Immature natural killer cell (primary cell): Measurements from ENCODE around the gene SPDYE4. TPM values are rescaled to one million over a fixed set of nuclear protein-coding genes. Genes with fewer than 3 reads are reported as not detected.
"Not testable (repeated sequence)": the region's sequence is repeated elsewhere in the genome, so short reads cannot be mapped to it uniquely, and the experiment has no call there.

Experiments used
- DNase-seq, 3 donors: peaks; one replicate each; pipeline ENCODE4 v3.0.0; 2022; ENCODE audit warnings: mixed read lengths in 1 of 3
- H3K27ac Mint-ChIP-seq, 6 donors: one replicate each; pipeline ENCODE4 v1.8.0; 2020; ENCODE audit warnings: mixed read lengths in 6 of 6, mild to moderate bottlenecking in 5 of 6, inconsistent platforms in 4 of 6, moderate library complexity in 3 of 6
- H3K27me3 Mint-ChIP-seq, 3 donors: one replicate each; pipeline ENCODE4 v1.8.0; 2020 to 2021; ENCODE audit warnings: low read depth in 3 of 3, mild to moderate bottlenecking in 3 of 3, mixed read lengths in 3 of 3, moderate library complexity in 3 of 3, inconsistent platforms in 1 of 3
- H3K36me3 Mint-ChIP-seq, 3 donors: one replicate each; pipeline ENCODE4 v1.8.0; 2020; ENCODE audit warnings: mixed read lengths in 3 of 3, inconsistent platforms in 2 of 3, mild to moderate bottlenecking in 2 of 3
- H3K4me1 Mint-ChIP-seq, 2 donors: one replicate each; pipeline ENCODE4 v1.8.0; 2020; ENCODE audit warnings: inconsistent platforms in 2 of 2, mild to moderate bottlenecking in 2 of 2, mixed read lengths in 2 of 2, moderate library complexity in 1 of 2
- H3K4me3 Mint-ChIP-seq, 5 donors: one replicate each; pipeline ENCODE4 v1.8.0; 2020; ENCODE audit warnings: mild to moderate bottlenecking in 5 of 5, mixed read lengths in 5 of 5, inconsistent platforms in 3 of 5, moderate library complexity in 3 of 5
- H3K9me3 Mint-ChIP-seq, 6 donors: one replicate each; pipeline ENCODE4 v1.8.0; 2020; ENCODE audit warnings: mild to moderate bottlenecking in 6 of 6, mixed read lengths in 6 of 6, inconsistent platforms in 4 of 6, moderate library complexity in 3 of 6
- polyA plus RNA-seq, 3 donors: library from polyadenylated mRNA; unstranded; fragments of 300-500 nt; fragmentation: Illumina TruSeq; gene quantifications; one replicate each; pipeline ENCODE4 v1.2.3, GENCODE V29; 2021

The SPDYE4 gene, protein sequence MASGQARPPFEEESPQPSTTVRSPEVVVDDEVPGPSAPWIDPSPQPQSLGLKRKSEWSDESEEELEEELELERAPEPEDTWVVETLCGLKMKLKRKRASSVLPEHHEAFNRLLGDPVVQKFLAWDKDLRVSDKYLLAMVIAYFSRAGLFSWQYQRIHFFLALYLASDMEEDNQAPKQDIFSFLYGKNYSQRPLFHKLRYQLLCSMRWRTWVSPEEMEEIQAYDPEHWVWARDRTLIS
- polyA plus RNA-seq, result not detected

DNA sequence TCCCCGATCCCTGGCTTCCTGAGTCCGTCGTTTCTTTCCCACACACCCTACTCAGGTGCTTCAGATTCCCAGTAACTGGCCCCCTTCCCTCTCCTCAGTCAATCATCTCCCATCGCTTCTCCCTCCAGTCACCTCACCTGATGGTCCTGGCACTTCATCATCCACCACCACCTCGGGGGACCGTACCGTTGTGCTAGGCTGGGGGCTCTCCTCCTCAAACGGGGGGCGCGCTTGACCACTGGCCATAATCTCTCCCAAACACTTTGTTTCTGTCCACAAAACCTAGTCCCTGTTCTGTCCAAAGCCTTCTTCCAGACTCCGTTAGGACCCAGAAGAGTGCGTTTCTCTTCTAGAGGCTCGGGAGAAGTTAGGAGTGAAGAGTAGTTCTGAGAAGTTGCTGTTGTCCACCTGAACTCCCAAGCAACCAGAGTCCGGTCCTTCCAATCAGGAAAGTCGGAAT lies at the start of gene SPDYE4:
Gene SPDYE4 (minus strand): TSS at position 410 of the 460 bp plus-strand sequence. CDS start 164 bp downstream, at position 246.
- Mint-ChIP-seq H3K4me1 (no peaks in the 10 kb centered on the region), H3K27ac (no peak within 1 kb of the TSS), H3K4me3 (no peak within 1 kb of the TSS), H3K36me3 (no peaks in the 10 kb centered on the region), H3K9me3 (no peaks in the 10 kb centered on the region), H3K27me3 (peaks cover 0 to 13% (median 3%) of the 10 kb centered on the region in 3 donors)
- no peak for DNase-seq

DNA sequence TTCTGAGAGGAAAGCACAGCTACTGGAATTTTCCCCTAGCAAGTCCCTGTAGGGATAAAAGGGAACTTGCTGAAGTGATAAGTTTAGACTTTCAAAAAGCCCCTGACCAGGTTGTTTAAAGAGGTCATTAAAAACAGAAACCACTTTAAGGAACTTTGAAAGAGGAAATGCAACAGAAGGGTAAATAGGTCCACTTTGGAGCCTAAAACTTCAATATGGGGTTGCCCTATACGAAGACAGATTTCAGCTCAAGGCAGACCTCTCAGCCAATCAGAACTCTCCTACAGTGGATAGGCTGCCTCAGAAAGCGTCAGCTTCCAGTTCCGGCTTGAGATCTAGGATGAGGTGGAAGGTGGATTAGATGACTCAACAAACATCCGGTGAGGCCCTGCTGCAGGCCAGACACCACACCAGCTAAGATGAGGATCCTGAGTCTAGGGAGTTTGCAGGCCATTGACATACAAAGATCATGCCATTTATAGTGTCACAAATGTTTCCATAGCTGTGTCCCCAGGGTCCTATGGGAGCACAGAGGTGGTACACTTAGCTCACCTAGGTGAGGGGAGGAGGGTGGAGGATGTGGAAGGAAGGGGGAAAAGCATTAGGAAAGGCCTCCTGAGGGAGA lies 48.7 kb upstream of the SPDYE4 start:
- H3K27ac Mint-ChIP-seq, result peak overlapping the region in 2 of 6 donors; percentile 55 to 61

DNA sequence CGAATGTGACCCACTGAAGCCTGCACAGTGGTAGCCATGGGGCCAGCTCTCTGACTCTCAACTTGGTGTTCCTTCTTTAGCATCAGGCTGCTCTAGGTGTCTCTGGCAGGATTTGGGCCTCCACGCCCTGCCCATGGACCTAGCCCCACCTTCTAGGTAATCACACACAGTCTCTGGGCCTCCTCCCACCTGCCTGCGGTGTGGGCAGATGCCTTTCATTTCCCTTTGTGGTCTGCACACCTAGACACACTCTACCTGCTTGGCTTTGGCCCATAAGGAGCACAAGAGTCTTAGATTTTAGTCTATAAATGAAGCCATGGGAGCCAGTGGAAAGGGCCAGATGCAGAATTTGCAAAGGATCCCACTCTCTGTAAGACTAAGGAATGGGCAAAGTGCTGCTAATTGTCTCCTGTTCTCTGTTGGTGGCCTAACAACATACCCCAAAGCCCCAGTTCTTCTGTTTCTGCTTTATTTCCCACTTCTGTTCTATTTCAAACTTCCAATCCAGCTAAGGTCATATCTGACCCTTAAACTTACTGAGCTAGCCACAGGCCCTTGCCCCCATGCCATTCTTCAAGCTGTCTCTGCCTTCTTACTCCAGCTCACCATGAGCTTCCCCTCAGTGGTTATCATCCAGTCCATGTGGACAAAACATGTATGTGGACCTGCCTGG lies 48.0 kb upstream of the SPDYE4 start:
- H3K4me1 Mint-ChIP-seq, result no peaks in the 10 kb centered on the region
- peaks cover 8 to 27% (median 17%) of the 10 kb centered on the region in 3 donors for H3K36me3 Mint-ChIP-seq
- H3K27ac Mint-ChIP-seq, result peak overlapping the region in 2 of 6 donors; percentile 55 to 61
- H3K27me3 Mint-ChIP-seq, result peaks cover 0 to 4% (median 2%) of the 10 kb centered on the region in 3 donors
- peaks cover 0 to 8% (median 2%) of the 10 kb centered on the region in 6 donors for H3K9me3 Mint-ChIP-seq
- no peak for DNase-seq
- H3K4me3 Mint-ChIP-seq, result no peak overlapping the region

More for the DNA sequence above, 48.7 kb upstream of the SPDYE4 start:
- no peaks in the 10 kb centered on the region for H3K4me1 Mint-ChIP-seq
- peaks cover 0 to 15% (median 4%) of the 10 kb centered on the region in 6 donors for H3K9me3 Mint-ChIP-seq
- peaks cover 14 to 34% (median 22%) of the 10 kb centered on the region in 3 donors for H3K36me3 Mint-ChIP-seq
- peaks cover 0 to 5% (median 2%) of the 10 kb centered on the region in 3 donors for H3K27me3 Mint-ChIP-seq
- no peak overlapping the region for H3K4me3 Mint-ChIP-seq
- DNase-seq, result peak in 1 of 3 donors; percentile 7

DNA sequence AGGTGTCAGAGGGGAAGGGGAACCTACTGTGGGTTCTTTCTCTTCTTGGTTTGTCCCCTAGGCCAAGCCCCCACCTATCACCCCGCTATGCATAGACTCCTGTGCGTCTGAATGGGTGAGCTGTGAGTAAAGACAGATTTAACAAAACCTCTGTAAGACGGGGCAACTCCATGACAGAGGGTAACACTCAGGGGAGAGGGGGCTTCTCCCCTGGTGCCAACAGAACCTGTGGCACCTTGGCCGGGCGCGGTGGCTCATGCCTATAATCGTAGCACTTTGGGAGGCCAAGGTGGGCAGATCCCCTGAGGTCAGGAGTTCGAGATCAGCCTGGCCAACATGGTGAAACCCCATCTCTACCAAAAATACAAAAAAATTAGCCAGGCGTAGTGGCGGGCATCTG lies 47.0 kb upstream of the SPDYE4 start:
- H3K27me3 Mint-ChIP-seq, H3K4me1 Mint-ChIP-seq, DNase-seq, H3K27ac Mint-ChIP-seq, H3K9me3 Mint-ChIP-seq, H3K4me3 Mint-ChIP-seq: not testable (repeated sequence)
- peaks cover 6 to 25% (median 14%) of the 10 kb centered on the region in 3 donors for H3K36me3 Mint-ChIP-seq

DNA sequence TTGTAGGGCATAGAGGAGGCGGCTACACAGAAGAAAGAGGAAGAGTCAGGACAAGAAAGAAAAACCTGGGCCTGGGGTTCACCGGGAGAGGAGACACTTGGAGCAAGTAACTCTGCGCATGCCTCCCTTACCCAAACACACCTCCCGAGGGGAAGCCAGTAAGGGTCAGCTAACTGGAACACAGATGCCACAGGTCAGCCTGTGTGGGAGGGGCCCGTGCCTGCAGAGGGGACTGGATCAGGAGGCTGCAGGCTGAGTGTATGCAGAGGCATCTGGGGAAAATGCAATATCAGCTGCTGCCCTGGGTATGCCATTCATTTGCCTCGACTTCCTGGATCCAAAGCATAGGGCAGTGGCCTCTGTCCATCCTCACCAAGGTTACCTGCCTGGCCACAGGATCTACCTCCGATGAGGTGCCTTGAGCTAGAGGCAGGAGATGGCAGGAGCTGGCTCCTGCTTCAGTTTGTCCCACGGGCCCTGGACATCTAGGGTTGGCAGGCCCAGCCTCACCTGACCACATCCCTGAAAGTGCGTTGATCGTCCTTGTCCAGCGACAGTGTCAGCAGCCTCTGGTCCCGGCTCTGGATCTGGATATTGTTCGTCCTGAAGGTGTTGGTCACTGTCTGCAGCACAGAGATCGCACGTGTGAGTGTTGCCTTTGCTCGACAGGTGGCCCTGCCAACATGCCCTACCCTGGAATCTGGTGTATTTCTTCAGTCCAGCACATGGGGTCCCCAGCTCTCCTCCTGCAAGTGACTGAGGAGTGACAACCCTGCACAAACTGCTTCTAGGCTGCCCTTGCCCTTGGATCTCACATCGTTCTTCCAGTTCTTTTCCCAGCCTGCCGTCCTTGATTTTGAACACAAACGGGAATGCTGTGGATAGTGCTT lies 45.4 kb upstream of the SPDYE4 start:
- Mint-ChIP-seq H3K9me3 (peaks cover 0 to 2% (median 0%) of the 10 kb centered on the region in 6 donors), H3K4me1 (no peaks in the 10 kb centered on the region), H3K27ac (no peak overlapping the region), H3K36me3 (peaks cover 0 to 19% (median 4%) of the 10 kb centered on the region in 3 donors), H3K27me3 (peaks cover 0 to 4% (median 0%) of the 10 kb centered on the region in 3 donors), H3K4me3 (no peak overlapping the region)
- DNase-seq, result no peak

DNA sequence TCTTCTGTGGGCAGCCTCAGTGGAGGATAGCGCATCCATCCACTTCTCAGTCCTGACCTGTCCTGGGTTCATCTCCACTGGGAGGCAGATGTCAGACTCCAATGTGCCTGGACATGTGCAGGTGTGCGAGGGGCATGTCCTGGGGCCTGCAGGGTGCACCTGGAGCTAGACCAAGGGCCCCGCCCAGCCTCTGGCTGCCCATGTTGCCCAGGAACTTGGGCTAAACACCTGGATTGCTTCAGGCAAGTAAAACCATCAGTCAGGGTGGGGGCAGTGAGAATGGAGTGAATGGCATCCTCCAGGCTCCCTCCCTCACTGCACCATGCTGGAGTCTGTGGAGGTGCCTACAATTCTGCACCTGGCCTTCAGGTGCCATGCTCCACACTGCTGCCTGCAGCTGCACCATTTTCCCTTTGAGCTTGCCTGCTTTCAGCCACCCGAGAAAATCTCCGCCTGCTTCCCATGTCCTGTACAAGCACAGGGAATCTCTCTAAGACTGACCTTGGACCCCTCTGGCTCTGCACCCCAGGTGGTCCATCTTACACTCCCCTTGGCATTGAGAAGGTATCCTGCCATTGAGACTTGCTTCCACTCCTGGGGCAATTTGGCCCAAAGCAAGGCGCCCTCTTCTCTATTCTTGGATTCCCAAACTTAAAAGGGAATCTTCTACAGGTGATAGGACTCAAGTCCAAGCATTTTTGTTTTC lies 42.9 kb upstream of the SPDYE4 start:
- Mint-ChIP-seq H3K36me3 (peaks cover 0 to 5% (median 0%) of the 10 kb centered on the region in 3 donors), H3K27ac (no peak overlapping the region), H3K4me3 (no peak overlapping the region)

DNA sequence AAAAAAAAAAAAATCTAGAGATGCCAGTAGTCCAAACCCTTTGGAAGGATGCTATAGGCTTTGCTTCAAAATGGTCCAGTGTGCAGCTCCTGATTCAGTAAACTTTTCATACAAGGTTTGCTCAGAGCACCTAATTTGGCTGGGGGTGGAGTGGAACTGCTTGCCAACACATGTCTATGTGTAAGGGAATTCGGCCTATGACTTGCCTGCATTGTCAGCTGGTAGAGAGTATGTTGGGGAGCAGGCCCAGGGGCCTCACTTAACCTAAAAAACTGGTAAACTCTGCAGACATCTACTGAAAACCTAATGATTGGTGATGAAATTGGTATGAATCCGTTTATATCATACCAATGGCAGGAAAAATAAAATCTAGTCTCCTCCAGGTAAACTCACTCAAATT lies 42.3 kb upstream of the SPDYE4 start:
- Mint-ChIP-seq H3K4me3 (no peak overlapping the region), H3K9me3 (no peaks in the 10 kb centered on the region), H3K4me1 (no peaks in the 10 kb centered on the region), H3K36me3 (peaks cover 0 to 5% (median 0%) of the 10 kb centered on the region in 3 donors), H3K27me3 (peaks cover 0 to 3% (median 0%) of the 10 kb centered on the region in 3 donors), H3K27ac (no peak overlapping the region)
- DNase-seq, result no peak

More for the DNA sequence above, 42.9 kb upstream of the SPDYE4 start:
- Mint-ChIP-seq H3K9me3 (no peaks in the 10 kb centered on the region), H3K27me3 (peaks cover 0 to 3% (median 0%) of the 10 kb centered on the region in 3 donors), H3K4me1 (no peaks in the 10 kb centered on the region)
- no peak for DNase-seq

DNA sequence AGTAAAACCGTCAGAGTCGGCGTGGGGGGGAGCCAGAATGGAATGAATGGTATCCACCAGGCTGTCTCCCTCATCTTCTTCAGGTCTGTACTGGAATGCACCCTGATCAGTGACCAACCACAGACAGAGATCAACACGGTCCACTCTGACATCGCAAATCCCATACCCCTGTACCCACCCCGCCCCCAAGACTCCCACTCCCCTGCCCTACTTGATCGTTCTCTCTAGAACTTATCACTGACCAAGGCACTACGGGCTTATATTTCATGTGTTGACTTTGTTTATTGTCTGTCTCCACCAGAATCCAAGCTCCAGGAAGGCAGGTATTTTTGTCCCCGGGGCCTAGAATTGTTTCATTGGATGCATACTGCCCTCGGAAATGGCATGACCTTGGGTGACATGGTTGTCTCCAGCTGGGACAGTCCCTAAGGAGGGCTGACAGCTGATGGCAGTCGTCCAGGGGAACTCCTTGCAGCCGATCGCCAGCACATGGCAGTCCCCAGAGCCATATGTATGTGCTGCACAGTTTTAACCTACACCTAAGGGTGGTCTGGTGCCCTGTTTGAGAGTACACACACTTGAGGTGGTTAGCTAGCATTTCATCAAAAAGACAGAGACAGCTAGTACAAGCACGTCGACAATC lies 41.3 kb upstream of the SPDYE4 start:
- no peak overlapping the region for H3K27ac Mint-ChIP-seq
- no peaks in the 10 kb centered on the region for H3K9me3 Mint-ChIP-seq
- no peak overlapping the region for H3K4me3 Mint-ChIP-seq
- no peak for DNase-seq
- peaks cover 0 to 5% (median 0%) of the 10 kb centered on the region in 3 donors for H3K36me3 Mint-ChIP-seq
- H3K4me1 Mint-ChIP-seq, result no peaks in the 10 kb centered on the region
- H3K27me3 Mint-ChIP-seq, result peaks cover 0 to 5% (median 0%) of the 10 kb centered on the region in 3 donors

DNA sequence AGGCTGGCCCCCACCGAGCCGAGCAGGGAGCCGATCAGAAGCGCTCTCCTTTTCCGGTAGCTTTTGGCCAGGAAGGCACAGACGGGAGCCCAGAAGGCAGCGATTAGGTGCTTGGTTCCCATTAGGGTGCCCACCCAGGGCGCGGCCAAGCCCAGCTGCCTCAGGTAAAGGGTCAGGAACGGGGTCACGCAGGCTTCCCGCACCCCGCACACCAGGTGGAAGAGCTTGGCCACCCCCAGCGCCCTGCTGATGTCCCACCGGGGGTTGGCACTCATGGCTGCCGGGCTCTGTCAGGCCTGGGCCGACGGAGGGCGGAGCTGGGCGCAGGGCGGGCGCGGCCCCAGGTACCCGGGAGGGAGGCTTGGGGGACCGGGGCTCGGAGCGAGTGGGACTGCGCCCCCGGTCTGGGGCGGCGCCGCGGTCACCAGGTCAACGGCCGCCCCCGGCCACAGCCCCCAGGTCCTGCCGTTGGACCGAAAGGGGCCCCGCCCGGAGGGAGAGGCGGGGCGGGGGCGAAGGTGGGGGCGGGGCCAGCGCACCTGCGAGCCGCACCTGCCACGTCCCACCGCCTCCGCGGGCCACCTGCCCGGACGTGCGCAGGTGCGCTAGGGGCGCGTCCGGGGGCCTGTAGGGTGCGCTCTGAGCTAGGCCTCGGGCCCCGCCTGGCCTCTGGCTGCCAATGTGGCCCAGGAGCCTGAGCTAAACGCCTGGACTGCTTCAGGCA lies 40.7 kb upstream of the SPDYE4 start, which contains the start of gene MFSD6L:
Gene MFSD6L (minus strand): TSS at position 520 of the 724 bp plus-strand sequence. CDS start 245 bp downstream, at position 275.
- Mint-ChIP-seq H3K4me3 (no peak within 1 kb of the TSS), H3K27ac (no peak within 1 kb of the TSS), H3K36me3 (peaks cover 0 to under 1% (median 0%) of the 10 kb centered on the region in 3 donors), H3K4me1 (no peaks in the 10 kb centered on the region), H3K9me3 (peaks cover 0 to under 1% (median 0%) of the 10 kb centered on the region in 6 donors), H3K27me3 (peaks cover 0 to 5% (median 0%) of the 10 kb centered on the region in 3 donors)
- DNase-seq, result no peak

DNA sequence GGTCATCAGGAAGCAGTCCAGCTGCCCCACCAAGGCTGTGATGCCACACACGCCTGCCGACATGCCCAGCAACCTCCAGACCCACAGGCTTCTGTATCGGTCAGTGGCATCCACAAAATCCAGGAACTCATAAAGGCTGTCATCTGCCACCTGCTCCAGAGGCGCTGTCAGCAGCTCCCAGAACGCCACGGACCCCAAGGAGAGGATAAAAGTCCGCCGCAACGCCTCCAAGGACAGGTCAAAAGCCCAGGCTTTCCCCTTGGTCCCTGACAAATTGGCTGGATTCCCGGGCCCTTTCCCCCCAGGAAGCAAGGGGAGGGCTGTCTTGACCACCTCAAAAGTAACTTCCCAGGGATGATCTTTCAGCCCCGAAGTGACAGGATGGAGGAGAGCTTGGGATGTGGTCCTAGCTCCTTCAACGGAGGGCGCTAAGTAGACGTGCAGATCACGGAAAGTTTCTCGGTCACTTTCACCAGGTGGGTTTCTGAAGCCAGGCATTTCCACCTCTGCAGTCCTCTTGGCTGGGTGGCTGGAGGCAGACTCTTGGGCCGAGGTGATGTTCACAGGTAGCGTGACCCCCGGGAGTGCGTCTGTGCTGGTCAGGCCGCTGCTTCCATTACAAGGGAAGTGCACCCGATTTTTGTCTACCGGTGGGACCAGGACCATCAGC lies 40.0 kb upstream of the SPDYE4 start:
- no peak overlapping the region for H3K27ac Mint-ChIP-seq
- H3K4me3 Mint-ChIP-seq, result no peak overlapping the region

DNA sequence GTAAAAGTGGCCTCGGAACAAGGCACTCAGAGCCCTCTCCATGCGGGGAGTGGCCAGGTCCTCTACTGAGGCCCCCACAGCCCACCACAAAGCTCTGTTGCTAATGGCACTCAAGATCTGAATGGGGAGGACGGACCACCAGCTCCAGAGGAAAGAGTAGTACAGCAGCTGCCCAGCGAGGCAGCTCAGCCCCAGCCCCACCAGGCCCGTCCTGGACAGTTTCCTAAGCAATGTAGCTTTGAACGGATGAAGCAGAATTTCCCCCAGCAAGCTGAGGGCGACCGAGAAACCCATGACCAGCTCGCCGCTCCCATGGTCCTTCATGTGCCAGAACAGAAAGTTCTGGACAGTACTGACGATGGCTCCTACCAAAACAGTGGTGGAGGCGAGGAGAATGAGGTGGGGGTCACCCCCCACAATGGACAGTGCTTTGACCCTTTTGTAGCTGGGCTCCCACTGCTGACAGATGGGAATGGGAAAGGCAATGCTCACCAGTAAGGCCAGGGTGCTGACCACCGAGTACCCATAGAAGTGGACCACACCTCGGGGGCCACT lies 39.4 kb upstream of the SPDYE4 start:
- H3K4me3 Mint-ChIP-seq, result no peak overlapping the region
- H3K4me1 Mint-ChIP-seq, result no peaks in the 10 kb centered on the region
- H3K27me3 Mint-ChIP-seq, result peaks cover 0 to 5% (median 0%) of the 10 kb centered on the region in 3 donors
- no peaks in the 10 kb centered on the region for H3K36me3 Mint-ChIP-seq
- H3K9me3 Mint-ChIP-seq, result peaks cover 0 to 5% (median 0%) of the 10 kb centered on the region in 6 donors
- no peak overlapping the region for H3K27ac Mint-ChIP-seq
- no peak for DNase-seq

More for the DNA sequence above, 40.0 kb upstream of the SPDYE4 start:
- Mint-ChIP-seq H3K9me3 (peaks cover 0 to 5% (median 0%) of the 10 kb centered on the region in 6 donors), H3K27me3 (peaks cover 0 to 5% (median 0%) of the 10 kb centered on the region in 3 donors), H3K4me1 (no peaks in the 10 kb centered on the region), H3K36me3 (no peaks in the 10 kb centered on the region)
- no peak for DNase-seq
